ENCODE measurements around the gene BLOC1S3.

DNA sequence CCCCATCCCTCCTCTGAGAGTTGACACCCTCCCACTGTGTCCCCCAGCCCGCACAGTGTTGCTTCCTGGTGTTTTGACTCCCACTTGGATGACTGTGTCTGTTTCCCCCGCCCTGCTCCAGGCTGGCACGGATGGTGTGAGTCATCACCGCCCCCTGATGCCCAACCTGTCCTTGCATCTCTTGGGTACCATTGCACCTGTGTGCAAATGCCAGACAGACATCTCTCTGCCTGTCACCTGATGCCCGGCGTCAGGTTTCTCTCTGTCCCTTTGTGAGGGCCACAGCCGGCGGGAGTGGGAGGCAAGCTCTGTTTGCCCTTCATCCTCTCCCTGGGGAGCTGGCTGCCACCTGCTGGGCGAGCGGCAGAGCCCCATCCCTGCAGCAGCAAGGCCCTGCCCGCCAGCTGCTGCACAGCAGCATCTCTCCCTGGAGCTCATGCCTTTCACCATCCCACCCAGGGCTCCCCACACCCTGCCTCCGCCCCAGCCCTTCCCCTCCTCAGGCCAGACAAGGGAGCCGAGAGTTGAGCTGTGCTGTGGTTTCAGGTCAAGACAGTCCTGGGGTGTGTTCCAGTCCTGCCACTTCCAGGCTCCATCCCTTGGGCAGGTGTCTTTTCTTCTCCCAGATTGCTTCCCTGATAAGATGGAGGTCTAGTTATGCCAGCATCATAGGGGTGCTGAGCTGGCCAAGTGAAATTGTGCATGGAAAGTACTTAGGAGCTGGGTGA is 47.5 kb upstream of the BLOC1S3 start:
- TF ChIP-seq, protein P1, sequence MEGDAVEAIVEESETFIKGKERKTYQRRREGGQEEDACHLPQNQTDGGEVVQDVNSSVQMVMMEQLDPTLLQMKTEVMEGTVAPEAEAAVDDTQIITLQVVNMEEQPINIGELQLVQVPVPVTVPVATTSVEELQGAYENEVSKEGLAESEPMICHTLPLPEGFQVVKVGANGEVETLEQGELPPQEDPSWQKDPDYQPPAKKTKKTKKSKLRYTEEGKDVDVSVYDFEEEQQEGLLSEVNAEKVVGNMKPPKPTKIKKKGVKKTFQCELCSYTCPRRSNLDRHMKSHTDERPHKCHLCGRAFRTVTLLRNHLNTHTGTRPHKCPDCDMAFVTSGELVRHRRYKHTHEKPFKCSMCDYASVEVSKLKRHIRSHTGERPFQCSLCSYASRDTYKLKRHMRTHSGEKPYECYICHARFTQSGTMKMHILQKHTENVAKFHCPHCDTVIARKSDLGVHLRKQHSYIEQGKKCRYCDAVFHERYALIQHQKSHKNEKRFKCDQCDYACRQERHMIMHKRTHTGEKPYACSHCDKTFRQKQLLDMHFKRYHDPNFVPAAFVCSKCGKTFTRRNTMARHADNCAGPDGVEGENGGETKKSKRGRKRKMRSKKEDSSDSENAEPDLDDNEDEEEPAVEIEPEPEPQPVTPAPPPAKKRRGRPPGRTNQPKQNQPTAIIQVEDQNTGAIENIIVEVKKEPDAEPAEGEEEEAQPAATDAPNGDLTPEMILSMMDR (IDR thresholded peaks at IDR 0.05; ENCODE audit: low read depth, low read length) = no peak
- TF ChIP-seq POLR2A (IDR thresholded peaks at IDR 0.05; ENCODE audit: extremely low read depth, insufficient read length) (no peak), MYC (IDR thresholded peaks at IDR 0.05; ENCODE audit: low read depth, low read length) (no peak)
- TF ChIP-seq, protein P2, sequence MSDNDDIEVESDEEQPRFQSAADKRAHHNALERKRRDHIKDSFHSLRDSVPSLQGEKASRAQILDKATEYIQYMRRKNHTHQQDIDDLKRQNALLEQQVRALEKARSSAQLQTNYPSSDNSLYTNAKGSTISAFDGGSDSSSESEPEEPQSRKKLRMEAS (IDR thresholded peaks at IDR 0.05; ENCODE audit: low read depth, low read length) = no peak

Measured in NB4 (cell line).